GM18499 (cell line): ENCODE data around the gene FAM13A.
"Not testable (repeated sequence)": the region's sequence is repeated elsewhere in the genome, so short reads cannot be mapped to it uniquely, and the experiment has no call there.

ENCODE experiments used
- ATAC-seq: cut with Tn5 transposase; IDR thresholded peaks from one replicate; pipeline ENCODE4 v1.9.1; 2021; ENCODE audit warnings: moderate number of reproducible peaks; ENCODE audit not compliant: insufficient read depth, unreplicated experiment

Gene FAM13A

DNA sequence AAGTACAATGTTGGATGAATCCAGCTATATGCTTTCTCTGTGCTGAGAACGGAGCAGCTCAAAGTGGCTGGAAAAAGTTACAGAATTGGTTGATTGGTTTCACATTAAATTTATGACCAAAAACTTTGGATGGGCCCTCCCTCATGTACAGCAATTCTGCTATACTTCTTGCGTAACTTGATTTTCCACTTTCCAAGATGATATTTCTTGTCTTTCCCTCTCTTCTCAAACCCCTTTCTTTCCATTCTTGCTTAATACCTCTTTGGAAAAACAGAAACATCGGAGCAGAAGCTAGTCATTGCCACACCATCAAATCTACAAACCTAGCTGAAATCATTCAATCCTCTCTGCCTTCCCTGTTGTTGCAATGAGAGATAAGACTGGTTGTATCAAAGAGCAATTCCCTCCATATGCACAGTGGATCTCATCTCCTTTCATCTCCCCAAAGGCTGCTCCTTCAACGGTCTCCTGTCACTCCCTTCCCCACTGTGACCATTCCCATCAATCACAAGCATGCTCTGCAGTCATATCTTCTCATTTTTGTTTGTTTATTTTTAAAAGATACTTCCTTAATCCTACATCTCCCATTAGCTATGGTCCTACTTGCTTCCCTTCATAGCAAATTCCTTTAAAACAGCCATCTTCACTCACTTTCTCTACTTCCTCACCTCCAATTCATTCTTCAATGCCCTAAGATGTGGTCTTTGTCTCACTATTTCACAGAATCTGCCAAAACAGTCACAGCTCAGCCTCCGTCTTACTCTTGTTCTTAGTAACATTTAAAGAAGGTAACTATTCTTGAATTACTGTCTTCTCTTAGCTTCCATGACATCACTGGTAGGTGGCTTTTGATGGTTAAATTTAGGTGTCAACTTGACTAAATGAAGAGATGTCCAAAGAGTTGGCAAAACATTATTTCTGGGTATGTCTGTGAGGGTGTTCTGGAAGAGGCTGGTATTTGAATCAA, 145.5 kb downstream of the FAM13A start:
- no peak for ATAC-seq

DNA sequence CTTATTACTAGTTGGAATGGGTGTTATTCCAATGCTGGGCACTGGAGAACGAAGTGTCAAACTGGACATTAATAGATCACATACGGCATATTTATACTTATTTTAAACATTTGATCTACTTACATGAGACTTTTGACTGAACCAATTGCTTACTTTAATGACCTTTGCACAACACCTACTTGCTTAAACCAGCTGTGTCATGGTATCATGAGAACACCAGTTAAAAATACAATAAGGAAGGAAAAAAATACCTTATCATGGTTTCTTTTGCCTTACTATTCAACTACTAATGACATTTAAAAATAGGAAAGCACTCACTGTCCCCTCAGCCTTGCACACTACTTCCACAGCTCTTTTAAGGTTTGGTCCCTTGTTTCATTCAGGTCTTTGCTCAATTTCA, 146.9 kb downstream of the FAM13A start:
- no peak for ATAC-seq

DNA sequence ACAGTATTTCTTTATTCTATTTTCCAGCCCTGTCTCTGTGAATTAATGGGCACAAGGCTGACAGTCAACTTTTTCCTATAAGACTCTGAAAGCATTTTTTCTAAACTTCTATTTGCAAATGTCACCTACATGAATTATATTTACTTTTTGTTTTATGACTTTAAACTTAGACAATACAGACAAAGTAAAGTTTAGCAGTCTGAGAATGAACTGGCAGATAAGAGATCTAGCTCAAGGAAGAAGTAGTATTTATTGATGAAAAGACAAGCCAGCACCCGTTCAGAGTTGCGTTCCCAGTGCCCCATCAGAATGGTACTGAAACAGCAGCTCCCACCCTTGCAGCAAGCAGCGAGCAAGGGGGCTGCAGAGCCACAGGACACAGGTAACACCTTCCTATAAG, 148.5 kb downstream of the FAM13A start:
- no peak for ATAC-seq

DNA sequence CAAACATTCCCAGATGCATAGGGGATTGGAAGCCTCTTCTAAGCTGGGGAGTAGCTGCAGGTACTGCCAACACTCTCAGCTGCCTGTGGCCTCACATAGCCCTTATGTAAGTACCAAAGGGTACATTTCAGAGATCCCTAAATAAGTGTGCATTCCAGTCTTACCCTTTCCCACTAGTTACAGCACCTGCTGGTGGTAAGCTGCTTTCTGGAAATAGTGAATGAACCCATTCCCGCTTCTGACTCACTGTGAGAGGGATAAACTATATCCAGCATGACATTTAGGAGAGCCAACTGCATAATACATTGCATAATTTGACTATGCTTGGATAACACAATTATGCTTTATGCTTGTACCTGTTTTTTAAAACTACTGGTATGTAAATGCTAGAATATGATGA, 149.0 kb downstream of the FAM13A start:
- ATAC-seq, result no peak

DNA sequence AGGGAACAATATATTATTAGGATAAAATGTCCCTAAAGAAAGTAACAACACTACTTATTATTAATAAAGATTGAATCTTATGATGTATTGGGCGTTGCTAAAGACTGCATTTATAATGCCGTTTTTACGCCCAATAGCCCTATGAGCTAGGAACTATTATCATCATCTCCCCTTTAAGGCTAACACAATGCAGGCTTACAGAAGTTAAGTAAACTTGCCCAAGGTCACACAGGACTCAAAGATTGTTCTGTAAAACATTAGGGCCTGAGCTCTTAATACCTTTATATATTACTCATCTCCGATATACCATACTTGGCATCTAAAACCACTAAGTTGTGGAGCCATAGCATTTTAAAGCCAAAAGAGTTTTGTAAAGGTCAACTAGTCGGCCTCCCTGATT, 149.5 kb downstream of the FAM13A start:
- no peak for ATAC-seq

DNA sequence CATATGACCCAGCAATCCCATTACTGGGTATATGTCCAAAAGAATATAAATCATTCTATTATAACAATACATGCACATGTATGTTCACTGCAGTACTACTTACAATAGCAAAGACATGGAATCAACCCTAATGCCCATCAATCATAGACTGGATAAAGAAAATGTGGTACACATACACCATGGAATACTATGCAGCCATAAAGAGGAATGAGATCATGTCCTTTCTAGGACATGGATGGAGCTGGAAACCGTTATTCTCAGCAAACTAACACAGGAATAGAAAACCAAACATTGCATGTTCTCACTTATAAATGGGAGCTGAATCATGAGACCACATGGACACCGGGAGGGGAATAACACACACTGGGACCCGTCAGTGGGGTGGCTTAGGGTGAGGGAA, 152.7 kb downstream of the FAM13A start:
- not testable (repeated sequence) for ATAC-seq

DNA sequence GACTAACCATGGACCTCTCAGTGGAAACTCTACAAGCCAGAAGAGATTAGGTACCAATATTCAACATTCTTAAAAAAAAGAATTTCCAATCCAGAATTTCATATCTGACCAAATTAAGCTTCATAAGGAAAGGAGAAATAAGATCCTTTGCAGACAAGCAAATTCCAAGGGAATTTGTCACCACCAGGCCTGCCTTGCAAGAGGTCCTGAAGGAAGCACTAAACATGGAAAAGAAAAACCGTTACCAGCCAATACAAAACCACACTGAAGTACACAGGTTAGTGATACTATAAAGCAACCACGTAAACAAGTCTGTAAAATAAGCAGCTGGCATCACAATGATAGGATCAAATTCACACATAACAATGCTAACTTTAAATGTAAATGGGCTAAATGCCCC, 156.6 kb downstream of the FAM13A start:
- no peak for ATAC-seq

DNA sequence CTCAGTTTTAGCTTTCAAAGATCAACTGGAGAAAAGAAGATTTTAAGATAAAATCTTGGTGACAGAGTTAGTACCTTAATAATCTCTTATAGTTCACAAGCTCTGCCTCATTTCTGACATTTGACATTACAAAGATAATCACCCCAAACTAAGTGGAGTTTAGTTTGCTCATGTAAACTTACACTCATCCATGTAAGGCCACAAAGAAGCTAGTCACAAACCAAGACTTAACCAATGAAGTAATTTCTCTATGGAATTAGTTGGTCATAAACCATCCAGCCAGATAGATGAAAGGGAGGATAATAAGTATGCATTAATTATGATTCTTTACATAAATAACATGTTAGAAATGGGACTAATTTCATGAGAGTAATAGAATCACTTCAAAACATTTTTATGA, 159.2 kb downstream of the FAM13A start:
- no peak for ATAC-seq

DNA sequence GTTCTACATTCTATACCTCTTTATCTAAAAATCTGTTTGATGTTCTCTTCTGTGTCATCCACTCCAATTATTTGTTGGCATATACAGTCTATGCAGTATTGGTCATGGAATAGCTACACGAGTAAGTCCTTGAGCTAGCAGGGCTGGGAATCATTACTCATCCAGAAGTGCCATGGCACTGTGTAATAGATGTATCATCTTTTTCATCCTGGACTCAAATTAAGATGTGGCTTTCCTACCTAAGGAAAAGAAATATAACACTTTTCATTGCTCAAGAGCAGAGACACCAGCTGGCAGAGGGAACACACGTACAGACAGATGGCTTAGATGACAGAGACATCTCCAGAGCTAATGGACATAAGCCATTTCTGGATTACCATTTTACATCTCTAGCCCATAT, 159.8 kb downstream of the FAM13A start:
- no peak for ATAC-seq

DNA sequence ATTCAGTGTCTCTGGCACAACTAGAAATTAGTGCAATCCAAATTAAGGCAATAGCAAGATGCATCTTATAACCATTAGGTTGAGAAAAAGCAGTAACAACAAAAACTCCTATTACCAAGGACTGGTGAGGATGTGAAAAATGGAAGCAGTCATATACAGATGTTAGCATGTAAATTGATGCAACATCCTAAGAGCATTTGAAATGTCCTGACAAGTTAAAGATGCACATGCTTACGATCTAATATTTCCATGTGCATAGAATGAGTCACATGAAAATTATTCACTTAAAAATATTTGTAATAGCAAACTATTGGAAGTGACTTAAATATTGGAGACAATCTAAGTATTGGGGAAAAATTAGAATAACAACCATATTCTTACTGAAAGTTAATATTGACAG, 163.0 kb downstream of the FAM13A start:
- no peak for ATAC-seq

DNA sequence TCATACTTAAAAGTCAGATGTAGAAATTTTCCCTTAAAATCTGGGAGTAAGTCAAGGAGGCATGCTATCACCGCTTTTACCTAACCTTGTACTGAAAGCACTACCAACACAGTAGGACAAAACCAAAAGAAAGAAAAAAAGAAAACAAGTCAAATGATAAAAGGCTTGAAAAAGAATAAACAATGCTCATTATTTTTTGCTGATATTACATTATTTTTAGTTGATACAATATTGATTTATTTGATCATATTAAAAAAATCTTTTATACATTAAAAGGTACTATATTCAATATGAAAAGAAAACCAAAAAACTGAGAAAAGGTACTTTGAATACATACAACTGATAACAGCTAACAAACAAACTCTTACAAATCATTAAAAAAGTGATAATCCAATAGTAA, 164.3 kb downstream of the FAM13A start:
- ATAC-seq, result no peak

DNA sequence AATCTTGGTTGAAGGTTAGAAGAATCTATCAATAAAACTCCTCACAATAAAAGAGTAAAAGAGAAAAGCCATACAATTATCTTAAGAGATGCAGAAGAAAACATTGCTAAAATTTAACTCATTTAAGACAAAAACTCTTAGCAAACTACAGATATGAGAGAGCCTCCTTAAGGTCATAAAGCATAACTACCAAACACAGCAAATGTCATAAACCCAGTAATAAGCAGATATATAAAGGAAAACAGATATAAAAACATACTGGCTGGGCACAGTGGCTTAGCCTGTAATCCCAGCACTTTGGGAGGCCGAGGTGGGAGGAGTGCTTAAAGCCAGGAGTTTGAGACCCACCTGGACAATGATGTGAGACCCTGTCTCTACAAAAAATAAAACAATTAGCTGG, 165.3 kb downstream of the FAM13A start:
- ATAC-seq, result no peak

DNA sequence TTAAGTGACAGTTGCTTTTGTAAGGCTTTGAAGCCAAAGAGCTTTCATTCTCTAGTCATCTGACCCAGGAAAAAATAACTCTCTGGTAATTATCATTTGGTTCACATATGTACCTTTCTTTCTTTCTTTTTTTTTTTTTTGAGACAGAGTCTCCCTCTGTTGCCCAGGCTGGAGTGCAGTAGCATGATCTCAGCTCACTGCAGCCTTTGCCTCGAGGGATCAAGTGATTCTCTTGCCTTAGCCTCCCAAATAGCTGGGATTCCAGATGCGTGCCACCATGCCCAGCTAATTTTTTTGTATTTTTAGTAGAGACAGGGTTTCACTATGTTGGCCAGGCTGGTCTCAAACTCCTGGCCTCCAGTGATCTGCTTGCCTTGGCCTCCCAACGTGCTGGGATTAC, 169.6 kb downstream of the FAM13A start:
- ATAC-seq, result not testable (repeated sequence)

DNA sequence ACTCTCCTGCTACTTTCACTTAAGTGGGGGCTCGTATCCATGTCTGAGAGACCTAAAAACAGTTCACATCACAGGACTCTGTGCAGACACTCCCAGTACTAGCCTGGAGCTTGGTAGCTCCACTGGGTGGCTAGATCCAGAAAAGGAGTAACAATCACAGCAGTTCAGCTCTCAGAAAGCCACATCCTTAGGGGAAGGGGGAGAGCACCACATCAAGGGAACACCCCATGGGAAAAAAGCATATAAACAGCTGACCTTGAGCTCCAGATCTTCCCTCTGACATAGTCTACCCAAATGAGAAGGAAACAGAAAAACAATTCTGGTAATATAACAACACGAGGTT, 175.8 kb downstream of the FAM13A start:
- no peak for ATAC-seq

DNA sequence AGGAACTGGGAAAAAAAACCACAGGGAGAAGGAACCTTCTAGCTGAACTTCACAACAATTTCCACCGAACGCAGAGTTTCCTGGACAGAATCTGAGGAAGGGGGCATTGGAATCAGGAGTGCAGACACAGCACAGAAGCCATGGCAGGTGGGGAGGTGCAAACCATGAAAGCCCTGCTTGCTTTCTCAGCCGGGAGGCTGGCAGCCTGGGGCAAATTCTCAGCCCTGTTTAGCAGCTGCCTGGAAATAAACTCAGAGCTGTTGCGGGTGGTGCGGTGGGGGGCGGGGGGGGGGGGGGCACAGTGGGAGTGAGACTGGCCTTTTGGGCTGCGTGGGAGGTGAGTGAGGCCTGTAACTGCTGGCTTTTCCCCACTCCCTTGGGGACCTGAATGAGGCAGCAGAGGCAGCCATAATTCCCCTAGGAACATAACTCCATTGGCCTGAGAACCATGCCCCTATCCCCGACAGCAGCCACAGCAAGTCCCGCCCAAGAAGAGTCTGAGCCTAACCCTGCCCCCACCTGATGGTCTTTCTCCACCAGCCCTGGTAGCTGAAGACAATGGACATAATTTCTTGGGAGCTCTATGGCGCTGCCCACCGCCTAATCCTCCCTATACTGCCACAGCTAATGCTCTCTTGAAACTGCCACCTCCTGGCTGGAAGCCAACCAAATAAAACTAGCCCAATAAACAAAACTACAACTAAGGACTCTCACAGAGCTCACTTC, 176.3 kb downstream of the FAM13A start:
- no peak for ATAC-seq

DNA sequence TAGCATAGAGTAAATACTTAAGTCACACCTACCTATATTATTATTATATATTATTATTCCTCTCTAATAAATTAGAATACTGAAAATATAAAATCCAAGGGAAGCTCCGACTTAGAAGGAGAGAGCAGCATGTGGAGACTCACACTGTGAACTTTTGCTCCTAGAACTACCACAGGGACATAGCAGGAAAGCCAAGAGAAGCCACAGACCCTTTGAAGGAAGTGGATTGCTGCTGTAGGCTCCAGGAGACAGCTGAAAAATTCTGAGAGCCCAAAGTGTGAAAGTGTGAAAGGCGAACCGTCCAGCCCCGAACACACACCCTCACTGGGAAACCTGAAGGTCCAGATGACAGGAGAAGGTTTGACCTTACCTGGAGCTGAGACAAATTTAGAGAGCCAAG, 177.0 kb downstream of the FAM13A start:
- no peak for ATAC-seq

DNA sequence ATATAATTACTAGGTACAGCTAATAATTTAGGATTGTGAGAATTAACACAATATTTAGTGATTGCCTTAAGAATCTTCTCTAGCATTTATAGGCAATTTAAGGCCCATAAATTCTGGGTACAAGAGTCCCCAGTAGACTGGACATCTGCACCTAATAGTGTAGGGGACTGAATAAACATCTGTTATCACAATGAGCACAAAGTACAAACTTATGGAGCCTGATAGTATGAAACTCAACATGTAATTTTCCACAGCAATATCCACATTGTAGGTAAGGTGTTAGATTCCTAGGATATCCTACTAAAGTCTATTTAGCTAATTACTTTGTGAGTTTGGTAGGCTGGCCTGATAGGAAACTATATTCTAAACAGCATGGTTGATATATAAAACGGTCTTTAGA, 178.3 kb downstream of the FAM13A start:
- no peak for ATAC-seq

DNA sequence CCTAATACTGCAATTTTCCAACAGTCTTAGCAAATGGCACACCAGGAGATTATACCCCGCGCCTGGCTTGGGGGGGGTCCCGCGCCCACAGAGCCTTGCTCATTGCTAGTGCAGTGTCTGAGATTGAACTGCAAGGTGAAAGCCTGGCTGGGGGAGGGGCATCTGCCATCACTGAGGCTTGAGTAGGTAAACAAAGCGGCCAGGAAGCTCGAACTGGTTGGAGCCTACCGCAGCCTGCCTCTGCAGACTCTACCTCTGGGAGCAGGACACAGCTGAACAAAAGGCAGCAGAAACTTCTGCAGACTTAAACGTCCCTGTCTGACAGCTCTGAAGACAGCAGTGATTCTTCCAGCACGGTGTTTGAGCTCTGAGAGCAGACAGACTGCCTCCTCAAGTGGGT, 186.6 kb downstream of the FAM13A start:
- no peak for ATAC-seq

DNA sequence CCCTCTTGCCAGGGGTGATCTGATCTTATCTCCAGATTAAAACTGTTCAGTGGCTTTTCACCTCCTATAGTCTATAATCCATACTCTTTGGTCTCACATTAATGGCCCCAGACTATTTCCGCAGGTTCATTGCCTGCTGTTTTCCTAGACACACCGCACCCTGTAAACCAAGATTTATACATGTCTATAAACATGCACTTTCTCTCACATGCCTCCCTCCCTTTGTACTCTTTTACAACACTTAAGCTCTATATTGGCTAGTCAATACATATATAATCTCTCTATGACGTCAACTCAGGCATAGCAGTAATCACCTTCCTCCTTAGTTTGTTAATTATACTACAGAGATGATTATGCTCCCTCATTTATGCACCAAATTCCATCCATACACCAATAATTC, 188.5 kb downstream of the FAM13A start:
- no peak for ATAC-seq

DNA sequence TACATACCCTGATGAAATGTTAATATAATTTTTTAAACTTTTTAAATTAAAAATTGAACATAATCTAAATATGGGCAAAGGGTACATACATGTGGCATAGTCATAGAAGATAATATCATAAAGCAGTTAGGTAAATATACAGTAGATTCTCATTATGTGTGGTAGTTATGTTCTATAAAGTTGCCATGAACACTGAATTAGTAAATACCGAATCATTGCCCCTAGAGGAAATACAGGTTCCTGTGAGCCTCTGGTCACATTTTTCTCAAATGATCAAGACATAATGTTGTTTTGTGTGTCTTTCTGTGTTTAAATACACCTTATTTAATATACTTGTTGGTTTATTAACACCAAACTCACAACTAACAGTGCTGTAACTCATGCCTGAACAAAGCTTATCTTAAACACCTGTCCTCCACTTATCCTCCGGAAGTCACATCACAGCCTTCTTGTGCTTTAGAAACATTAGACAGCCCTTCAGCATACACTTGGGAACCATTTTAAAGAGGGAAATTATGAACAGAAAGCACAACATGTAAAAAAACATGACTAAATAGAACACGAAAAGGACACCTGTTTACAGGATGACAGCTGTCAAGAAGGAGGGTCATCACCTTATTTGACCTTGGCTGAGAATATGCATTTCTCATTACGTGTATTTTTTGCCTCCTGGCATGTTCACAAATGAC, 190.0 kb downstream of the FAM13A start:
- no peak for ATAC-seq

DNA sequence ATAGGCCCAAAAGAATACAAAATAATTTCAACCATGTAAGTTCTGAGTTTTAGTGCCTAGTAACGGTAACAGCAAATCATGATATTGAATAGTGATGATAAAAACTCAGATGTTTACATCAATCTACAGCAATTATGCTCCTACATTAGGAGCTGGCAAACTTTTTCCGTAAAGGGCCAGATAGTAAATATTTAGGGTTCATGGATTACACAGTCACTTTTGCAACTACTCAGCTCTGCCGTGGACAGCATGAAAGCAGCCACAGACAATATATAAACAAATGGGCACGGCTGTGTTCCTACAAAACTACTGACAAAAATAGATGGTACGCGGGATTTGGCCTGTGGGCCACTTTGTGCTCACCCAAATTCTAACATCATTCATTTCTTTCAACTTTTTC, 191.5 kb downstream of the FAM13A start:
- no peak for ATAC-seq
